Heart left ventricle (tissue), 16 donors: ENCODE data around the gene IFNA21. TPM values are rescaled to one million over a fixed set of nuclear protein-coding genes. Genes with fewer than 3 reads are reported as not detected.

Experiments
- ATAC-seq, 4 donors: fragments of 200-7000 bp; cut with Tn5 transposase; one replicate each; pipeline ENCODE4 v1.9.1; 2020 to 2022; ENCODE audit warnings: moderate library complexity in 4 of 4, mild to moderate bottlenecking in 3 of 4, moderate number of reproducible peaks in 1 of 4
- DNase-seq, 5 donors: peaks; one replicate each; pipeline ENCODE4 v3.0.0-alpha.2; 2020
- H3K27ac ChIP-seq, 12 donors: fragments of 200-600 bp; sonication (generic) in 4 of 12; one replicate each; pipeline versions ENCODE4 v1.5.0 to v1.8.0; 2016 to 2022; ENCODE audit warnings: mild to moderate bottlenecking in 2 of 12
- H3K27me3 ChIP-seq, 9 donors: fragments of 200-600 bp; sonication (generic) in 2 of 9; one replicate each; pipeline versions ENCODE4 v1.5.1 to v1.8.0; 2016 to 2022; ENCODE audit warnings: mild to moderate bottlenecking in 3 of 9
- H3K36me3 ChIP-seq, 9 donors: fragments of 200-600 bp; sonication (generic) in 2 of 9; one replicate each; pipeline versions ENCODE4 v1.5.0 to v1.8.0; 2018 to 2022; ENCODE audit warnings: mild to moderate bottlenecking in 2 of 9
- H3K4me1 ChIP-seq, 12 donors: fragments of 200-600 bp; sonication (generic) in 4 of 12; one replicate each; pipeline versions ENCODE4 v1.5.0 to v1.8.0; 2016 to 2022; ENCODE audit warnings: mild to moderate bottlenecking in 3 of 12
- H3K4me3 ChIP-seq, 12 donors: fragments of 200-600 bp; sonication (generic) in 4 of 12; one replicate each; pipeline versions ENCODE4 v1.5.0 to v1.8.0; 2017 to 2022; ENCODE audit warnings: mild to moderate bottlenecking in 9 of 12, moderate library complexity in 4 of 12
- H3K9me3 ChIP-seq, 12 donors: fragments of 200-600 bp; sonication (generic) in 4 of 12; one replicate each; pipeline versions ENCODE4 v1.5.0 to v1.8.0; 2016 to 2022; ENCODE audit warnings: mild to moderate bottlenecking in 1 of 12
- CTCF ChIP-seq, 12 donors: fragments of 200-600 bp; sonication (generic) in 4 of 12; IDR thresholded peaks; one replicate each; pipeline versions ENCODE4 v1.5.0 to v1.8.0; 2018 to 2022; ENCODE audit warnings: antibody characterized with exemption in 12 of 12, mild to moderate bottlenecking in 5 of 12
- POLR2A ChIP-seq, 2 donors: fragments of 450-650 bp; IDR thresholded peaks; one replicate each; pipeline ENCODE4 v1.6.1; 2017; ENCODE audit warnings: antibody characterized with exemption in 2 of 2, mild to moderate bottlenecking in 2 of 2, moderate library complexity in 2 of 2
- WGBS, 4 donors: extraction: QIAGEN DNeasy Blood & Tissue Kit in 2 of 4; methylation state at CpG; one replicate each; pipeline versions ENCODE4 v1.1.5 to v1.1.7; 2013 to 2018; 5-methylcytosine and 5-hydroxymethylcytosine counted together
- intact Hi-C, 10 donors: fragments of 100-400 bp; cut with DNase I; formaldehyde crosslinking; loops; one replicate each; pipeline versions ENCODE4 v1.11.1 to v1.14.2; 2022
- polyA plus RNA-seq, 2 donors: library from polyadenylated mRNA; stranded (reverse); fragments of 200-250 nt; gene quantifications; one replicate each; pipeline ENCODE4 v1.2.3, GENCODE V29; 2013
- total RNA-seq, 9 donors: library from RNA; depleted of rRNA in 2 of 9; stranded (reverse); fragments of >200 nt in 2 of 9; fragmentation: NEBNext Ultra II Directional in 3 of 9; extraction: Animal tissue kit (Norgen Biotek cat#: 25700) in 3 of 9; gene quantifications; one replicate each; pipeline versions ENCODE4 v1.1.0 to v1.2.4, GENCODE V29; 2016 to 2023
- donor health status: ischemic (EF 13 %, LVEDD 7.1; RV severe dilation, severe dysfunction).
- donor health status: healthy with polysubstance abuse.
- donor health status: DM: no; HTN: yes; CAD: no.
- donor health status: DM: no; HTN: no; CAD: no.
- donor health status: ischemic (EF 25% LVEDD 6.9; RV normal size, moderate dysfunction).
- donor health status: ischemic (EF 25% LVEDD 5.7; RV mildly dilated, moderate dysfunction).
- donor health status: healthy.
- donor health status: DM: yes; HTN: yes; CAD: no.
- donor health status: ischemic (EF 35%, LVEDD 5.7; RV mildly dilated, moderate dysfunction).
- donor health status: nonischemic (EF 11% LVEDD 7.7; RV severe dilation, severe dysfunction).
- donor health status: DM: yes; HTN: yes; CAD: no.
- donor health status: PGD.
- donor health status: ischemic (EF 29% LVEDD 5.4; RV normal size, mild dysfunction).
- donor health status: nonischemic (EF 23%, LVEDD 6.1; RV moderate dilation, normal function).

The IFNA21 gene
- total and polyA plus RNA-seq, 11 donors, result not detected

DNA sequence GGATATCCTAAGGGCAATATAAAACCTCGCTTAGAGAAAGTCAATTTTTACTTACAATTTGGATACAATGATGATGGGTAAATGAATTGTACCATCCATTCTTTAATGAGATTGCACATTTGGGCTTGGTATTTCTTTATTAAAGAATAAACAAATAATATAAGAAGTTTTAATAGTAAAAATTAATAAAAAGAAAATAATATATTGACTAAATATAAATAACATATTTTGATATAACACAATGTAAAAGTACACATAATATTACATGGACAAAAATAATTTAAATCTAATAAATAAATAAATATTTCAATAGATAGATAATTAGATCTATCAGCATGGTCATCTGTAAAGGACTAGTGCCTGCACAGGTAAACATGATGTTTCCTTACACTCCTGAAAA lies 944 bp downstream of the IFNA21 start:
- TF ChIP-seq POLR2A (IDR thresholded peaks at IDR 0.05) (no peak), CTCF (IDR thresholded peaks at IDR 0.05) (no peak)
- ATAC-seq (no peak), DNase-seq (no peak)
- WGBS, 4 donors, result 86 to 97% (median 91%) methylated on average over 1 of the region's 1 CpG
- Histone ChIP-seq H3K4me1 (peaks cover 0 to 4% (median 0%) of the 10 kb centered on the region in 12 donors), H3K9me3 (peaks cover 0 to 4% (median 0%) of the 10 kb centered on the region in 12 donors), H3K27me3 (peaks cover 0 to 3% (median 0%) of the 10 kb centered on the region in 9 donors), H3K27ac (no peak overlapping the region), H3K4me3 (no peak overlapping the region), H3K36me3 (no peaks in the 10 kb centered on the region)
- intact Hi-C loops, result no loop called here

GRCh38 chr9:21160178-21160577 lies 6.3 kb downstream of the IFNA21 start:
- intact Hi-C loops, result no loop called here
- H3K9me3 ChIP-seq, result peaks cover 0 to 6% (median 0%) of the 10 kb centered on the region in 12 donors

GRCh38 chr9:21155501-21155900 lies 11.0 kb downstream of the IFNA21 start:
- H3K36me3 ChIP-seq, result no peaks in the 10 kb centered on the region
- intact Hi-C loops, result no loop called here
- no peaks in the 10 kb centered on the region for H3K27me3 ChIP-seq
- H3K27ac ChIP-seq, result no peak overlapping the region
- TF ChIP-seq CTCF (IDR thresholded peaks at IDR 0.05) (no peak), POLR2A (IDR thresholded peaks at IDR 0.05) (no peak)
- no peak for ATAC-seq
- H3K4me1 ChIP-seq, result peaks cover 0 to 22% (median 1%) of the 10 kb centered on the region in 12 donors
- DNase-seq, result no peak
- WGBS, 4 donors, result 67 to 73% (median 71%) methylated on average over 2 of the region's 2 CpGs
- peaks cover 0 to 6% (median 0%) of the 10 kb centered on the region in 12 donors for H3K9me3 ChIP-seq
- H3K4me3 ChIP-seq, result no peak overlapping the region

More at GRCh38 chr9:21160178-21160577, 6.3 kb downstream of the IFNA21 start:
- H3K4me3 ChIP-seq, result no peak overlapping the region
- TF ChIP-seq POLR2A (IDR thresholded peaks at IDR 0.05) (no peak), CTCF (IDR thresholded peaks at IDR 0.05) (no peak)
- no peaks in the 10 kb centered on the region for H3K27me3 ChIP-seq
- no peaks in the 10 kb centered on the region for H3K36me3 ChIP-seq
- no peak for ATAC-seq
- DNase-seq, result no peak
- H3K4me1 ChIP-seq, result peaks cover 0 to 12% (median 0%) of the 10 kb centered on the region in 12 donors
- 22 to 31% (median 24%) methylated on average over 1 of the region's 1 CpG for WGBS, 4 donors
- no peak overlapping the region for H3K27ac ChIP-seq

GRCh38 chr9:21154018-21154608 lies 12.3 kb downstream of the IFNA21 start:
- Histone ChIP-seq H3K4me3 (no peak overlapping the region), H3K27me3 (peaks cover 0 to 3% (median 0%) of the 10 kb centered on the region in 9 donors), H3K9me3 (peaks cover 0 to 8% (median 0%) of the 10 kb centered on the region in 12 donors), H3K36me3 (no peaks in the 10 kb centered on the region), H3K4me1 (peaks cover 0 to 14% (median 1%) of the 10 kb centered on the region in 12 donors), H3K27ac (peak overlapping the region in 1 of 12 donors; percentile 18)
- ATAC-seq, result peak in 3 of 4 donors; percentile 41 to 59 (median 45)
- 5 to 10% (median 8%) methylated on average over 3 of the region's 3 CpGs for WGBS, 4 donors
- no peak for DNase-seq
- intact Hi-C loops, result no loop called here
- TF ChIP-seq CTCF (IDR thresholded peaks at IDR 0.05) (peak in 4 of 12 donors; percentile 21 to 40 (median 31)), POLR2A (IDR thresholded peaks at IDR 0.05) (no peak)
